ENCODE measurements around the gene DCUN1D1. TPM values are rescaled to one million over a fixed set of nuclear protein-coding genes. Genes with fewer than 3 reads are reported as not detected.

The DCUN1D1 gene
- total and polyA plus RNA-seq, 2 of the 13 experiments (the other 11 are each of a cell fraction or from before 2014, with no cell fraction given): 10.5 to 39.7 TPM

DNA sequence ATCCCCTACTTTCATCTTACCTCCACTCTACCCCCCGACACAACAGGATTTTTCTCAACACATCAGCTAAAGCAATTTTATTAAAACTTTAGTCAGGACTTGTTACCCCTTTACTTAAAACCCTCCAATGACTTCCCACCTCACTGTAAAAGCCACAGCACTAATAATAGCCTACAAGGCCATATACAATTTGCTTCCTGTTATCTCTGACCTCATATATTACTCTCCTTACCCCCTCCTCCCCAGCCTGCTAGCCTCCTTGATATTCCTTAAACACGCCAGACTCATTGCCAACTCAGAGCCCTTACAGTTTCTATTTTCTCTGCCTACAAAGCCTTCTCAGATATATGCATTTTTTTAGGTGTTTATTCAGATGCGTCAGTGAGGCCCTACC is 54.4 kb downstream of the DCUN1D1 start:
- no peak overlapping the region for H2AFZ ChIP-seq (ENCODE audit: low read length)
- no peaks in the 10 kb centered on the region for H4K20me1 ChIP-seq (ENCODE audit: insufficient read depth, low read length)
- H3K4me1 ChIP-seq (ENCODE audit: insufficient read depth, low read length): no peaks in the 10 kb centered on the region
- ATAC-seq (no peak), FAIRE-seq (no peak), DNase-seq (ENCODE audit: low spot score) (no peak)
- H3K36me3 ChIP-seq (replicated peaks in 1 of 2; ENCODE audit: control insufficient read depth in 1 of 2, insufficient read depth in 2 of 2, low read length in 2 of 2): no peaks in the 10 kb centered on the region
- no peaks in the 10 kb centered on the region for H3K9me3 ChIP-seq (ENCODE audit: low read length)
- no peaks in the 10 kb centered on the region for H3K79me2 ChIP-seq (ENCODE audit: insufficient read depth, low read length)
- in situ Hi-C loops (cut with HindIII; ENCODE audit: extremely low pct_ligation_motif_present, low pct_unique_long_range_greater_than_20kb) (no loop called here), intact Hi-C loops (cut with micrococcal nuclease; ENCODE audit: unreplicated experiment) (no loop called here)
- H3K4me3 ChIP-seq (replicated peaks in 1 of 3; ENCODE audit: insufficient read depth in 1 of 3, low read depth in 2 of 3, low read length in 3 of 3): no peak overlapping the region
- H3K27ac ChIP-seq (ENCODE audit: extremely low read length, insufficient read depth, low read length): no peak overlapping the region
- no peaks in the 10 kb centered on the region for H3K27me3 ChIP-seq (ENCODE audit: control insufficient read depth in 1 of 2, insufficient read depth in 2 of 2, low read length in 2 of 2)
- no peak overlapping the region for H3K9ac ChIP-seq (ENCODE audit: insufficient read depth, low read depth, low read length)
- no TSS peak for BruUV-seq (replicated peaks)
- TF ChIP-seq ATF1 (CRISPR knock-in tag; IDR thresholded peaks at IDR 0.05) (no peak), ZNF264 (CRISPR knock-in tag; IDR thresholded peaks at IDR 0.05) (no peak), KLF15 (CRISPR knock-in tag; IDR thresholded peaks at IDR 0.05; ENCODE audit: borderline replicate concordance) (no peak), ZNF367 (CRISPR knock-in tag; IDR thresholded peaks at IDR 0.05; ENCODE audit: borderline replicate concordance) (no peak), ZMYM2 (CRISPR knock-in tag; IDR thresholded peaks at IDR 0.05) (no peak), SIX4 (CRISPR knock-in tag; IDR thresholded peaks at IDR 0.05) (no peak), TEAD2 (CRISPR knock-in tag; IDR thresholded peaks at IDR 0.05) (no peak), TGIF2 (CRISPR knock-in tag; IDR thresholded peaks at IDR 0.05) (no peak), CCAR2 (optimal IDR thresholded peaks at IDR 0.05; ENCODE audit: low read depth, low read length) (no peak), GTF3A (CRISPR knock-in tag; conservative IDR thresholded peaks at IDR 0.05) (no peak), RBM22 (optimal IDR thresholded peaks at IDR 0.05; ENCODE audit: low read length) (no peak), HDAC2 (CRISPR knock-in tag; IDR thresholded peaks at IDR 0.05) (no peak), MIER3 (CRISPR knock-in tag; IDR thresholded peaks at IDR 0.05; ENCODE audit: borderline replicate concordance) (no peak), ZNF652 (CRISPR knock-in tag; IDR thresholded peaks at IDR 0.05; ENCODE audit: borderline replicate concordance, low read depth) (no peak), MXI1 (IDR thresholded peaks at IDR 0.05; ENCODE audit: borderline replicate concordance, low read depth, low read length) (no peak), KDM5B (CRISPR knock-in tag; IDR thresholded peaks at IDR 0.05; ENCODE audit: borderline replicate concordance) (no peak)
- TF ChIP-seq, protein P1, sequence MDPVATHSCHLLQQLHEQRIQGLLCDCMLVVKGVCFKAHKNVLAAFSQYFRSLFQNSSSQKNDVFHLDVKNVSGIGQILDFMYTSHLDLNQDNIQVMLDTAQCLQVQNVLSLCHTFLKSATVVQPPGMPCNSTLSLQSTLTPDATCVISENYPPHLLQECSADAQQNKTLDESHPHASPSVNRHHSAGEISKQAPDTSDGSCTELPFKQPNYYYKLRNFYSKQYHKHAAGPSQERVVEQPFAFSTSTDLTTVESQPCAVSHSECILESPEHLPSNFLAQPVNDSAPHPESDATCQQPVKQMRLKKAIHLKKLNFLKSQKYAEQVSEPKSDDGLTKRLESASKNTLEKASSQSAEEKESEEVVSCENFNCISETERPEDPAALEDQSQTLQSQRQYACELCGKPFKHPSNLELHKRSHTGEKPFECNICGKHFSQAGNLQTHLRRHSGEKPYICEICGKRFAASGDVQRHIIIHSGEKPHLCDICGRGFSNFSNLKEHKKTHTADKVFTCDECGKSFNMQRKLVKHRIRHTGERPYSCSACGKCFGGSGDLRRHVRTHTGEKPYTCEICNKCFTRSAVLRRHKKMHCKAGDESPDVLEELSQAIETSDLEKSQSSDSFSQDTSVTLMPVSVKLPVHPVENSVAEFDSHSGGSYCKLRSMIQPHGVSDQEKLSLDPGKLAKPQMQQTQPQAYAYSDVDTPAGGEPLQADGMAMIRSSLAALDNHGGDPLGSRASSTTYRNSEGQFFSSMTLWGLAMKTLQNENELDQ (CRISPR knock-in tag; IDR thresholded peaks at IDR 0.05; ENCODE audit: borderline replicate concordance): no peak
- TF ChIP-seq, protein P2, sequence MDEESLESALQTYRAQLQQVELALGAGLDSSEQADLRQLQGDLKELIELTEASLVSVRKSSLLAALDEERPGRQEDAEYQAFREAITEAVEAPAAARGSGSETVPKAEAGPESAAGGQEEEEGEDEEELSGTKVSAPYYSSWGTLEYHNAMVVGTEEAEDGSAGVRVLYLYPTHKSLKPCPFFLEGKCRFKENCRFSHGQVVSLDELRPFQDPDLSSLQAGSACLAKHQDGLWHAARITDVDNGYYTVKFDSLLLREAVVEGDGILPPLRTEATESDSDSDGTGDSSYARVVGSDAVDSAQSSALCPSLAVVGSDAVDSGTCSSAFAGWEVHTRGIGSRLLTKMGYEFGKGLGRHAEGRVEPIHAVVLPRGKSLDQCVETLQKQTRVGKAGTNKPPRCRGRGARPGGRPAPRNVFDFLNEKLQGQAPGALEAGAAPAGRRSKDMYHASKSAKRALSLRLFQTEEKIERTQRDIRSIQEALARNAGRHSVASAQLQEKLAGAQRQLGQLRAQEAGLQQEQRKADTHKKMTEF (CRISPR knock-in tag; IDR thresholded peaks at IDR 0.05): no peak
- TF ChIP-seq, protein P3, sequence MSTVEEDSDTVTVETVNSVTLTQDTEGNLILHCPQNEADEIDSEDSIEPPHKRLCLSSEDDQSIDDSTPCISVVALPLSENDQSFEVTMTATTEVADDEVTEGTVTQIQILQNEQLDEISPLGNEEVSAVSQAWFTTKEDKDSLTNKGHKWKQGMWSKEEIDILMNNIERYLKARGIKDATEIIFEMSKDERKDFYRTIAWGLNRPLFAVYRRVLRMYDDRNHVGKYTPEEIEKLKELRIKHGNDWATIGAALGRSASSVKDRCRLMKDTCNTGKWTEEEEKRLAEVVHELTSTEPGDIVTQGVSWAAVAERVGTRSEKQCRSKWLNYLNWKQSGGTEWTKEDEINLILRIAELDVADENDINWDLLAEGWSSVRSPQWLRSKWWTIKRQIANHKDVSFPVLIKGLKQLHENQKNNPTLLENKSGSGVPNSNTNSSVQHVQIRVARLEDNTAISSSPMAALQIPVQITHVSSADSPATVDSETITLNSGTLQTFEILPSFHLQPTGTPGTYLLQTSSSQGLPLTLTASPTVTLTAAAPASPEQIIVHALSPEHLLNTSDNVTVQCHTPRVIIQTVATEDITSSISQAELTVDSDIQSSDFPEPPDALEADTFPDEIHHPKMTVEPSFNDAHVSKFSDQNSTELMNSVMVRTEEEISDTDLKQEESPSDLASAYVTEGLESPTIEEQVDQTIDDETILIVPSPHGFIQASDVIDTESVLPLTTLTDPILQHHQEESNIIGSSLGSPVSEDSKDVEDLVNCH (CRISPR knock-in tag; IDR thresholded peaks at IDR 0.05): no peak
- TF ChIP-seq, protein P4, sequence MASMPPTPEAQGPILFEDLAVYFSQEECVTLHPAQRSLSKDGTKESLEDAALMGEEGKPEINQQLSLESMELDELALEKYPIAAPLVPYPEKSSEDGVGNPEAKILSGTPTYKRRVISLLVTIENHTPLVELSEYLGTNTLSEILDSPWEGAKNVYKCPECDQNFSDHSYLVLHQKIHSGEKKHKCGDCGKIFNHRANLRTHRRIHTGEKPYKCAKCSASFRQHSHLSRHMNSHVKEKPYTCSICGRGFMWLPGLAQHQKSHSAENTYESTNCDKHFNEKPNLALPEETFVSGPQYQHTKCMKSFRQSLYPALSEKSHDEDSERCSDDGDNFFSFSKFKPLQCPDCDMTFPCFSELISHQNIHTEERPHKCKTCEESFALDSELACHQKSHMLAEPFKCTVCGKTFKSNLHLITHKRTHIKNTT (CRISPR knock-in tag; IDR thresholded peaks at IDR 0.05): no peak
- no peak overlapping the region for H3K4me2 ChIP-seq (ENCODE audit: low read depth, low read length)
- WGBS (ENCODE audit: low lambda C conversion rate): 96% methylated on average over 3 of the region's 3 CpGs
- POLR2A ChIA-PET: no interaction called here
- CTCF ChIA-PET (ENCODE audit: low intra/inter-chr PET ratio, low total read pairs): no interaction called here
